SW 1271 (cell line): ENCODE data around the gene MAP3K15.

ENCODE experiments used
- DNase-seq, 2 experiments: peaks; one replicate each; lab custom pipeline; 2025; lab: John Stamatoyannopoulos, UW

The MAP3K15 gene

GRCh38 chrX:19403696-19404095, 111.6 kb downstream of the MAP3K15 start:
- no peak for DNase-seq

- no peak for DNase-seq
Observed at GRCh38 chrX:19392703-19393102, 122.6 kb downstream of the MAP3K15 start.

- no peak for DNase-seq
Observed at GRCh38 chrX:19392078-19392477, 123.2 kb downstream of the MAP3K15 start.

GRCh38 chrX:19389227-19389845, 126.0 kb downstream of the MAP3K15 start:
- DNase-seq, result no peak

GRCh38 chrX:19388741-19389140, 126.6 kb downstream of the MAP3K15 start:
- DNase-seq, result no peak

GRCh38 chrX:19388064-19388679, 127.1 kb downstream of the MAP3K15 start:
- no peak for DNase-seq

GRCh38 chrX:19386679-19387078, 128.6 kb downstream of the MAP3K15 start:
- no peak for DNase-seq

- DNase-seq, result peak in 1 of 2 experiments; percentile 4
Observed at GRCh38 chrX:19382555-19383145, 132.7 kb downstream of the MAP3K15 start.

GRCh38 chrX:19381326-19381725, 134.0 kb downstream of the MAP3K15 start:
- DNase-seq, result no peak

- no peak for DNase-seq
Observed at GRCh38 chrX:19377799-19378198, 137.5 kb downstream of the MAP3K15 start.

- no peak for DNase-seq
Observed at GRCh38 chrX:19375546-19375945, 139.8 kb downstream of the MAP3K15 start.

GRCh38 chrX:19373351-19373891, 141.9 kb downstream of the MAP3K15 start:
- DNase-seq, result no peak

- no peak for DNase-seq
Observed at GRCh38 chrX:19372547-19373331, 142.6 kb downstream of the MAP3K15 start.

- peak in 1 of 2 experiments; percentile 5 for DNase-seq
Observed at GRCh38 chrX:19372170-19372546, 143.2 kb downstream of the MAP3K15 start.

- DNase-seq, result no peak
Observed at GRCh38 chrX:19370061-19370460, 145.2 kb downstream of the MAP3K15 start.

- DNase-seq, result no peak
Observed at GRCh38 chrX:19368576-19368975, 146.7 kb downstream of the MAP3K15 start.

GRCh38 chrX:19361701-19362100, 153.6 kb downstream of the MAP3K15 start:
- no peak for DNase-seq

GRCh38 chrX:19360903-19361302, 154.4 kb downstream of the MAP3K15 start:
- no peak for DNase-seq

- no peak for DNase-seq
Observed at GRCh38 chrX:19358521-19358920, 156.8 kb downstream of the MAP3K15 start.

GRCh38 chrX:19354625-19355024, 160.7 kb downstream of the MAP3K15 start:
- no peak for DNase-seq

GRCh38 chrX:19350941-19351384, 164.3 kb downstream of the MAP3K15 start:
- no peak for DNase-seq

GRCh38 chrX:19349264-19349663, 166.0 kb downstream of the MAP3K15 start:
- no peak for DNase-seq
